C4-2B (cell line): ENCODE measurements around the gene SCUBE1.

Source experiments
- CTCF ChIP-seq: fragments of 450-650 bp; conservative IDR thresholded peaks from 2 replicates; pipeline ENCODE4 v1.5.1; 2017; ENCODE audit warnings: mild to moderate bottlenecking
- ZFX ChIP-seq: fragments of 450-650 bp; IDR thresholded peaks from 2 replicates; pipeline ENCODE4 v1.6.1; 2017

- TF ChIP-seq CTCF (no peak), ZFX (no peak)
Observed at GRCh38 chr22:43163241-43163795, 179.9 kb downstream of the SCUBE1 start.
